ENCODE measurements around the gene WIPF2.

The WIPF2 gene

GRCh38 chr17:40178021-40178601, 41.0 kb upstream of the WIPF2 start:
- Histone ChIP-seq H4K20me1 (ENCODE audit: low read depth, low read length) (no peaks in the 10 kb centered on the region), H3K4me3 (ENCODE audit: insufficient read depth, low read length, poor library complexity, severe bottlenecking) (no peak overlapping the region), H3K9me3 (ENCODE audit: insufficient read depth, low read length) (no peaks in the 10 kb centered on the region), H3K4me2 (ENCODE audit: low read depth, low read length, poor library complexity, severe bottlenecking) (no peak overlapping the region), H3F3A (ENCODE audit: insufficient read depth) (no peaks in the 10 kb centered on the region), H3K27ac (ENCODE audit: low read depth, low read length) (no peak overlapping the region), H3K79me2 (ENCODE audit: insufficient read depth, low read length) (no peaks in the 10 kb centered on the region), H3K9ac (ENCODE audit: low read length) (no peak overlapping the region), H3K36me3 (ENCODE audit: low read length) (peaks cover 3% of the 10 kb centered on the region; the same call in 1 of the 2 replicates), H3K27me3 (ENCODE audit: low read length) (no peaks in the 10 kb centered on the region), H3K9me2 (replicated peaks; ENCODE audit: insufficient read depth, low read length) (no peaks in the 10 kb centered on the region), H2AFZ (ENCODE audit: low read depth, low read length, severe bottlenecking) (no peak overlapping the region)
- TF ChIP-seq EZH2phosphoT487 (conservative IDR thresholded peaks at IDR 0.05; ENCODE audit: low read length) (no peak), CTCF (IDR thresholded peaks at IDR 0.05; ENCODE audit: insufficient read depth, low read length, poor library complexity, severe bottlenecking) (no peak)

GRCh38 chr17:40178660-40179059, 40.4 kb upstream of the WIPF2 start:
- no peak overlapping the region for H3K4me3 ChIP-seq (ENCODE audit: insufficient read depth, low read length, poor library complexity, severe bottlenecking)

GRCh38 chr17:40179923-40180659, 39.0 kb upstream of the WIPF2 start:
- TF ChIP-seq EZH2phosphoT487 (conservative IDR thresholded peaks at IDR 0.05; ENCODE audit: low read length) (no peak), CTCF (IDR thresholded peaks at IDR 0.05; ENCODE audit: insufficient read depth, low read length, poor library complexity, severe bottlenecking) (no peak)
- H3K27me3 ChIP-seq (ENCODE audit: low read length): no peaks in the 10 kb centered on the region
- H3K4me3 ChIP-seq (ENCODE audit: insufficient read depth, low read length, poor library complexity, severe bottlenecking): no peak overlapping the region
- no peaks in the 10 kb centered on the region for H3K9me2 ChIP-seq (replicated peaks; ENCODE audit: insufficient read depth, low read length)
- no peak overlapping the region for H3K27ac ChIP-seq (ENCODE audit: low read depth, low read length)
- no peak overlapping the region for H3K9ac ChIP-seq (ENCODE audit: low read length)
- H4K20me1 ChIP-seq (ENCODE audit: low read depth, low read length): no peaks in the 10 kb centered on the region
- no peak overlapping the region for H3K4me2 ChIP-seq (ENCODE audit: low read depth, low read length, poor library complexity, severe bottlenecking)
- H3F3A ChIP-seq (ENCODE audit: insufficient read depth): no peaks in the 10 kb centered on the region
- H3K9me3 ChIP-seq (ENCODE audit: insufficient read depth, low read length): no peaks in the 10 kb centered on the region
- no peak overlapping the region for H2AFZ ChIP-seq (ENCODE audit: low read depth, low read length, severe bottlenecking)
- H3K79me2 ChIP-seq (ENCODE audit: insufficient read depth, low read length): no peaks in the 10 kb centered on the region
- peaks cover 3% of the 10 kb centered on the region; the same call in 1 of the 2 replicates for H3K36me3 ChIP-seq (ENCODE audit: low read length)

More at GRCh38 chr17:40178660-40179059, 40.4 kb upstream of the WIPF2 start:
- H3K9ac ChIP-seq (ENCODE audit: low read length): no peak overlapping the region
- no peak overlapping the region for H2AFZ ChIP-seq (ENCODE audit: low read depth, low read length, severe bottlenecking)
- no peak for TF ChIP-seq EZH2phosphoT487 (conservative IDR thresholded peaks at IDR 0.05; ENCODE audit: low read length)
- no peak for TF ChIP-seq CTCF (IDR thresholded peaks at IDR 0.05; ENCODE audit: insufficient read depth, low read length, poor library complexity, severe bottlenecking)
- H3K27me3 ChIP-seq (ENCODE audit: low read length): no peaks in the 10 kb centered on the region
- H3K9me3 ChIP-seq (ENCODE audit: insufficient read depth, low read length): no peaks in the 10 kb centered on the region
- no peak overlapping the region for H3K27ac ChIP-seq (ENCODE audit: low read depth, low read length)
- no peaks in the 10 kb centered on the region for H4K20me1 ChIP-seq (ENCODE audit: low read depth, low read length)
- no peaks in the 10 kb centered on the region for H3F3A ChIP-seq (ENCODE audit: insufficient read depth)
- H3K4me2 ChIP-seq (ENCODE audit: low read depth, low read length, poor library complexity, severe bottlenecking): no peak overlapping the region
- no peaks in the 10 kb centered on the region for H3K79me2 ChIP-seq (ENCODE audit: insufficient read depth, low read length)
- no peaks in the 10 kb centered on the region for H3K9me2 ChIP-seq (replicated peaks; ENCODE audit: insufficient read depth, low read length)
- H3K36me3 ChIP-seq (ENCODE audit: low read length): peaks cover 3% of the 10 kb centered on the region; the same call in 1 of the 2 replicates
